ENCODE measurements around the gene CHST3. TPM values are rescaled to one million over a fixed set of nuclear protein-coding genes. Genes with fewer than 3 reads are reported as not detected.

CHST3 gene
- total RNA-seq, 1 experiment from 2014 or later, result 6.1 TPM

GRCh38 chr10:72001033-72001395 lies 36.8 kb downstream of the CHST3 start:
- no peak overlapping the region for H2AK5ac ChIP-seq (ENCODE audit: insufficient read length, low read length)
- H2BK120ac ChIP-seq (ENCODE audit: low read depth, low read length, poor library complexity, severe bottlenecking), result no peak overlapping the region
- no CpG with 5 or more reads among the region's 4 CpGs for WGBS (ENCODE audit: extremely low coverage, insufficient read length, low lambda C conversion rate)
- TF ChIP-seq CTCF (conservative IDR thresholded peaks at IDR 0.05), result no peak
- no peaks in the 10 kb centered on the region; the same call in 1 of the 2 replicates for H3K27me3 Mint-ChIP-seq (ENCODE audit: low read depth)
- no peak overlapping the region for H3K4me3 Mint-ChIP-seq
- H3K56ac ChIP-seq (ENCODE audit: insufficient read length, low read depth, low read length), result no peak overlapping the region
- peaks cover 3% of the 10 kb centered on the region for H3K79me1 ChIP-seq (ENCODE audit: insufficient read depth, low read depth, low read length, poor library complexity, severe bottlenecking)
- DNase-seq, result no peak
- no peak overlapping the region for H3K4me2 ChIP-seq (ENCODE audit: insufficient read depth, insufficient read length, low read length)
- no peaks in the 10 kb centered on the region for H3K9me3 ChIP-seq (ENCODE audit: control insufficient read depth, low read depth, low read length)
- H3T11ph ChIP-seq (ENCODE audit: low read length), result no peak overlapping the region
- H3K4me1 Mint-ChIP-seq, result peaks cover 18 to 22% of the 10 kb centered on the region in 2 experiments
- H3K36me3 Mint-ChIP-seq (ENCODE audit: insufficient read depth in 1 of 3, low read depth in 3 of 3), result no peaks in the 10 kb centered on the region; a peak in 1 of 7 replicates
- H3K27ac Mint-ChIP-seq, result peak overlapping the region in 1 of 3 experiments; percentile 73; a peak in 1 of 7 replicates
- no peak overlapping the region for H2BK12ac ChIP-seq (ENCODE audit: insufficient read length, low read depth, low read length)
- no peaks in the 10 kb centered on the region for H3K79me2 ChIP-seq (ENCODE audit: insufficient read depth, low read length)
- H4K5ac ChIP-seq (ENCODE audit: insufficient read length, low read depth, low read length), result no peak overlapping the region
- H4K91ac ChIP-seq (ENCODE audit: insufficient read length, low read depth, low read length), result no peak overlapping the region
- H2BK15ac ChIP-seq (ENCODE audit: low read depth, low read length), result no peak overlapping the region
- H3K9me3 Mint-ChIP-seq, result no peaks in the 10 kb centered on the region
- no peak overlapping the region for H3K18ac ChIP-seq (ENCODE audit: insufficient read length, low read depth, low read length)
- no peak overlapping the region for H3K27ac ChIP-seq (ENCODE audit: insufficient read length, low read depth, low read length)
- H2BK5ac ChIP-seq (ENCODE audit: insufficient read length, low read length), result no peak overlapping the region
- peaks cover 8% of the 10 kb centered on the region for H3K23me2 ChIP-seq (ENCODE audit: insufficient read length, low read depth, low read length, poor library complexity, severe bottlenecking)
- no peak overlapping the region for H3K14ac ChIP-seq (ENCODE audit: insufficient read depth, low read length)
- H2BK20ac ChIP-seq (ENCODE audit: low read depth, low read length, poor library complexity, severe bottlenecking), result no peak overlapping the region
- H3K23ac ChIP-seq (ENCODE audit: insufficient read length, low read depth, low read length), result no peak overlapping the region
- no peaks in the 10 kb centered on the region for H3K27me3 ChIP-seq (ENCODE audit: insufficient read depth, low read length)
- no peak overlapping the region for H2AFZ ChIP-seq (ENCODE audit: low read length)
- H4K20me1 ChIP-seq (ENCODE audit: control insufficient read depth, insufficient read depth, insufficient read length), result no peaks in the 10 kb centered on the region
- H4K8ac ChIP-seq (replicated peaks; ENCODE audit: insufficient read length, low read depth, low read length), result no peak overlapping the region
- no peaks in the 10 kb centered on the region; the same call in 1 of the 2 replicates for H3K4me1 ChIP-seq (ENCODE audit: insufficient read depth, low read length)
- H3K4ac ChIP-seq (ENCODE audit: low read depth, low read length), result no peak overlapping the region
- no peak overlapping the region for H3K9ac ChIP-seq (ENCODE audit: extremely low read depth, insufficient read length, low read length)

All from H9 (cell line).